IMR-90 (cell line): ENCODE data around the gene ROR2. TPM values are rescaled to one million over a fixed set of nuclear protein-coding genes. Genes with fewer than 3 reads are reported as not detected.

Experiments used
- ATAC-seq: fragments of 200-7000 bp; cut with Tn5 transposase; 2 replicates; pipeline ENCODE4 v1.9.1; 2020; ENCODE audit warnings: low read depth, mild to moderate bottlenecking, moderate library complexity
- BruUV-seq: library from RNA; stranded (reverse); fragments of 400-500 nt; replicated peaks from 2 replicates; lab custom pipeline; 2021; lab: Mats Ljungman, UMichigan
- CTCF ChIA-PET: fragments of 300-600 bp; formaldehyde crosslinking; extraction: SDS; loops from one replicate; lab custom pipeline; 2021; ENCODE audit warnings: antibody characterized with exemption; lab: Yijun Ruan, JAX
- POLR2A ChIA-PET: fragments of 300-600 bp; sonication (Branson Sonifier 250); formaldehyde crosslinking; loops from one replicate; lab custom pipeline; 2022; ENCODE audit warnings: antibody characterized with exemption; ENCODE audit not compliant: unreplicated experiment; lab: Charles Lee
- DNase-seq: peaks from one replicate; pipeline ENCODE4 v3.0.0; 2013
- H2AFZ ChIP-seq: replicated peaks from 2 replicates; pipeline ENCODE3; 2013; ENCODE audit warnings: low read length, mild to moderate bottlenecking; ENCODE audit not compliant: poor library complexity
- H2AK5ac ChIP-seq: 2 replicates; pipeline ENCODE4 v1.6.1; 2013; ENCODE audit warnings: low read depth, low read length, inconsistent platforms
- H2AK9ac ChIP-seq: replicated peaks from 2 replicates; pipeline ENCODE3; 2013; ENCODE audit warnings: mild to moderate bottlenecking, low read depth, low read length, moderate library complexity; ENCODE audit not compliant: poor library complexity
- H2BK120ac ChIP-seq: 2 replicates; pipeline ENCODE4 v1.6.1; 2013; ENCODE audit warnings: low read depth, low read length, inconsistent platforms
- H2BK15ac ChIP-seq: 3 replicates; pipeline ENCODE4 v1.6.1; 2013; ENCODE audit warnings: low read depth, low read length, inconsistent platforms
- H2BK20ac ChIP-seq: 2 replicates; pipeline ENCODE4 v1.6.1; 2013; ENCODE audit warnings: low read depth, mild to moderate bottlenecking, inconsistent platforms, low read length, moderate library complexity
- H2BK5ac ChIP-seq: 2 replicates; pipeline ENCODE4 v1.6.1; 2013; ENCODE audit warnings: mild to moderate bottlenecking, low read depth, low read length, inconsistent platforms; ENCODE audit not compliant: poor library complexity, severe bottlenecking
- H3K14ac ChIP-seq: replicated peaks from 2 replicates; pipeline ENCODE4 v1.6.1; 2013; ENCODE audit warnings: low read depth, low read length, inconsistent platforms
- H3K18ac ChIP-seq: 2 replicates; pipeline ENCODE4 v1.6.1; 2013; ENCODE audit warnings: low read depth, low read length, control low read depth
- H3K23ac ChIP-seq: 2 replicates; pipeline ENCODE4 v1.6.1; 2013; ENCODE audit warnings: low read depth, low read length, inconsistent platforms
- H3K27ac ChIP-seq: 2 replicates; pipeline ENCODE4 v1.5.1; 2013; ENCODE audit warnings: mild to moderate bottlenecking, control low read depth, low read length; ENCODE audit not compliant: insufficient read depth
- H3K27me3 ChIP-seq: 2 replicates; pipeline ENCODE4 v1.6.1; 2013; ENCODE audit warnings: low read length; ENCODE audit not compliant: control insufficient read depth, insufficient read depth
- H3K36me3 ChIP-seq: 2 replicates; pipeline ENCODE4 v1.6.1; 2013; ENCODE audit warnings: low read length, mixed read lengths; ENCODE audit not compliant: control insufficient read depth, insufficient read depth
- H3K4ac ChIP-seq: 2 replicates; pipeline ENCODE4 v1.6.1; 2013; ENCODE audit warnings: low read depth, low read length, inconsistent platforms
- H3K4me1 ChIP-seq: 2 replicates; pipeline ENCODE4 v1.6.1; 2013; ENCODE audit warnings: low read length, mixed read lengths; ENCODE audit not compliant: control insufficient read depth, insufficient read depth
- H3K4me2 ChIP-seq: 2 replicates; pipeline ENCODE4 v1.6.1; 2013; ENCODE audit warnings: low read depth, mild to moderate bottlenecking, control low read depth, low read length, moderate library complexity
- H3K4me3 ChIP-seq: 2 replicates; pipeline ENCODE4 v1.5.1; 2013; ENCODE audit warnings: low read depth, mild to moderate bottlenecking, control low read depth, low read length, moderate library complexity; ENCODE audit not compliant: insufficient read depth
- H3K56ac ChIP-seq: 2 replicates; pipeline ENCODE4 v1.6.1; 2013; ENCODE audit warnings: low read length, inconsistent platforms; ENCODE audit not compliant: insufficient read depth; ENCODE audit errors: extremely low read depth
- H3K79me1 ChIP-seq, 2 experiments: 2 replicates each; pipeline ENCODE4 v1.6.1; 2013; ENCODE audit warnings: low read length in 2 of 2, inconsistent platforms in 1 of 2, low read depth in 1 of 2
- H3K9ac ChIP-seq: 2 replicates; pipeline ENCODE4 v1.6.1; 2013; ENCODE audit warnings: low read depth, low read length, control low read depth
- H3K9me1 ChIP-seq: 2 replicates; pipeline ENCODE4 v1.6.1; 2013; ENCODE audit warnings: low read length, inconsistent platforms; ENCODE audit not compliant: insufficient read depth
- H3K9me3 ChIP-seq: 2 replicates; pipeline ENCODE4 v1.6.1; 2013; ENCODE audit warnings: low read length; ENCODE audit not compliant: control insufficient read depth, insufficient read depth
- H4K20me1 ChIP-seq: 2 replicates; pipeline ENCODE4 v1.6.1; 2013; ENCODE audit warnings: low read length, inconsistent platforms; ENCODE audit not compliant: insufficient read depth
- H4K5ac ChIP-seq: 2 replicates; pipeline ENCODE4 v1.6.1; 2013; ENCODE audit warnings: mild to moderate bottlenecking, low read depth, low read length, control low read depth
- H4K8ac ChIP-seq, 2 experiments: 2 replicates each; pipeline ENCODE4 v1.6.1; 2013; ENCODE audit warnings: low read depth in 2 of 2, low read length in 2 of 2, control low read depth in 1 of 2, inconsistent platforms in 1 of 2
- H4K91ac ChIP-seq: 2 replicates; pipeline ENCODE4 v1.6.1; 2013; ENCODE audit warnings: low read depth, low read length, inconsistent platforms; ENCODE audit not compliant: insufficient read depth
- BHLHE40 ChIP-seq: fragments of 150-350 bp; IDR thresholded peaks from 2 replicates; pipeline ENCODE4 v1.6.1; 2016; ENCODE audit warnings: mild to moderate bottlenecking, low read depth, low read length
- CEBPB ChIP-seq: IDR thresholded peaks from 2 replicates; pipeline ENCODE4 v1.6.1; 2012; ENCODE audit warnings: low read depth, low read length, improper control_type of control experiment
- CHD1 ChIP-seq: IDR thresholded peaks from 2 replicates; pipeline ENCODE4 v1.6.1; 2012; ENCODE audit warnings: low read depth, low read length, improper control_type of control experiment
- CTCF ChIP-seq: conservative IDR thresholded peaks from 2 replicates; pipeline ENCODE4 v1.5.1; 2012; ENCODE audit warnings: mild to moderate bottlenecking, low read depth, low read length, improper control_type of control experiment
- MAFK ChIP-seq: IDR thresholded peaks from 2 replicates; pipeline ENCODE4 v1.6.1; 2012; ENCODE audit warnings: low read depth, low read length, improper control_type of control experiment
- MXI1 ChIP-seq: IDR thresholded peaks from 2 replicates; pipeline ENCODE4 v1.6.1; 2012; ENCODE audit warnings: low read depth, mild to moderate bottlenecking, low read length, moderate library complexity, borderline replicate concordance
- NFE2L2 ChIP-seq: fragments of 150-350 bp; IDR thresholded peaks from 2 replicates; pipeline ENCODE4 v1.6.1; 2016; ENCODE audit warnings: low read depth, mild to moderate bottlenecking, low read length
- RAD21 ChIP-seq: IDR thresholded peaks from 2 replicates; pipeline ENCODE4 v1.6.1; 2012; ENCODE audit warnings: low read length, improper control_type of control experiment
- RCOR1 ChIP-seq: IDR thresholded peaks from 2 replicates; pipeline ENCODE4 v1.6.1; 2012; ENCODE audit warnings: mild to moderate bottlenecking, low read length, improper control_type of control experiment; ENCODE audit not compliant: insufficient replicate concordance
- WGBS, 2 experiments: methylation state at CpG; one replicate each; pipeline versions ENCODE4 v1.1.5 to v1.1.7; 2013; ENCODE audit warnings: missing lambda C conversion rate in 2 of 2; ENCODE audit not compliant: insufficient read length in 1 of 2; ENCODE audit errors: extremely low coverage in 2 of 2; 5-methylcytosine and 5-hydroxymethylcytosine counted together
- dilution Hi-C: fragments of 300-500 bp; cut with HindIII; formaldehyde crosslinking; loops from one replicate; pipeline ENCODE4 v1.14.3; 2018; ENCODE audit warnings: low sequenced_read_pairs; ENCODE audit not compliant: unreplicated experiment
- in situ Hi-C: fragments of 300-500 bp; cut with MboI; formaldehyde crosslinking; loops from 3 replicates; pipeline ENCODE4 v1.14.3; 2019; ENCODE audit warnings: low sequenced_read_pairs, inconsistent platforms, mixed read lengths
- intact Hi-C: fragments of 100-400 bp; cut with micrococcal nuclease; formaldehyde crosslinking; loops from 2 replicates; pipeline ENCODE4 v1.10.0; 2022
- polyA plus RNA-seq, 3 experiments: library from polyadenylated mRNA; depleted of rRNA; stranded (reverse); fragments of >200 nt; gene quantifications; 2 replicates each; pipeline ENCODE4 v1.2.3, GENCODE V29; 2012; ENCODE audit warnings: low replicate concordance in 1 of 3
- total RNA-seq: library from RNA; depleted of rRNA; stranded (reverse); fragments of >200 nt; gene quantifications from 2 replicates; pipeline ENCODE4 v1.2.3, GENCODE V29; 2012

The ROR2 gene
- total and polyA plus RNA-seq, 2 of the 4 experiments (the other 2 are of a cell fraction): 2.3 to 4.8 TPM

- no peak overlapping the region for H2BK20ac ChIP-seq
- H2BK5ac ChIP-seq: no peak overlapping the region
- H3K4me2 ChIP-seq: no peak overlapping the region
- no peak for ATAC-seq
- no peak overlapping the region for H2AFZ ChIP-seq
- no peaks in the 10 kb centered on the region for H4K20me1 ChIP-seq
- H3K9me1 ChIP-seq: no peaks in the 10 kb centered on the region; the same call in 1 of the 2 replicates
- H3K18ac ChIP-seq: no peak overlapping the region
- H2BK120ac ChIP-seq: no peak overlapping the region
- TF ChIP-seq BHLHE40 (no peak), CTCF (no peak), CEBPB (no peak), CHD1 (no peak), RAD21 (no peak), MXI1 (no peak), MAFK (no peak), NFE2L2 (no peak), RCOR1 (no peak)
- no peaks in the 10 kb centered on the region for H3K9me3 ChIP-seq
- no peak overlapping the region for H3K4me3 ChIP-seq
- no peak for DNase-seq
- no peak overlapping the region for H3K56ac ChIP-seq
- no peak overlapping the region for H4K91ac ChIP-seq
- no peak overlapping the region for H3K14ac ChIP-seq
- intact Hi-C loops: no loop called here
- H3K79me1 ChIP-seq: no peaks in the 10 kb centered on the region
- H3K4me1 ChIP-seq: peaks cover 2% of the 10 kb centered on the region; the same call in 1 of the 2 replicates
- no peak overlapping the region for H4K5ac ChIP-seq
- H3K9ac ChIP-seq: no peak overlapping the region
- WGBS, 2 experiments: no CpG with 5 or more reads among the region's 4 CpGs
- BruUV-seq: no TSS peak
- H4K8ac ChIP-seq: no peak overlapping the region
- no peak overlapping the region for H3K23ac ChIP-seq
- ChIA-PET POLR2A (no interaction called here), CTCF (no interaction called here)
- no peak overlapping the region for H2AK9ac ChIP-seq
- no peaks in the 10 kb centered on the region for H3K36me3 ChIP-seq
- dilution Hi-C loops: no loop called here
- no peak overlapping the region for H3K4ac ChIP-seq
- no peak overlapping the region for H2AK5ac ChIP-seq
- no peak overlapping the region for H3K27ac ChIP-seq
- peaks cover 21% of the 10 kb centered on the region for H3K27me3 ChIP-seq
- H2BK15ac ChIP-seq: no peak overlapping the region; the same call in 2 of the 3 replicates
- in situ Hi-C loops: no loop called here
Observed at GRCh38 chr9:91994422-91994821, 44.4 kb upstream of the ROR2 start.
